HUDEP-2 (cell line): Measurements from ENCODE around the gene NFIA.
"Not testable (repeated sequence)": the region's sequence is repeated elsewhere in the genome, so short reads cannot be mapped to it uniquely, and the experiment has no call there.

Experiments used
- DNase-seq, 76 experiments: peaks; one replicate each; lab custom pipeline; 2025; ENCODE audit not compliant: unreplicated experiment in 76 of 76; lab: John Stamatoyannopoulos, UW

Gene NFIA

GRCh38 chr1:61056573-61057439, 25.6 kb upstream of the NFIA start:
- DNase-seq = peak in 58 of 76 experiments; percentile 16 to 69 (median 44)

- DNase-seq = peak in 1 of 76 experiments; percentile 16
These were observed 23.7 kb upstream of the NFIA start for GRCh38 chr1:61058483-61059245.

GRCh38 chr1:61061601-61062000, 20.8 kb upstream of the NFIA start:
- DNase-seq = not testable (repeated sequence)

- no peak for DNase-seq
These were observed 17.7 kb upstream of the NFIA start for GRCh38 chr1:61064673-61065072.

- DNase-seq = no peak
These were observed 14.8 kb upstream of the NFIA start for GRCh38 chr1:61067446-61068019.

- no peak for DNase-seq
These were observed 12.3 kb upstream of the NFIA start for GRCh38 chr1:61070054-61070453.

GRCh38 chr1:61071205-61072130, 10.9 kb upstream of the NFIA start:
- DNase-seq = peak in 54 of 76 experiments; percentile 12 to 89 (median 62)

- no peak for DNase-seq
These were observed 8.5 kb upstream of the NFIA start for GRCh38 chr1:61073871-61074270.

GRCh38 chr1:61075833-61076232, 6.5 kb upstream of the NFIA start:
- DNase-seq = not testable (repeated sequence)

- peak in 75 of 76 experiments; percentile 32 to 93 (median 86) for DNase-seq
These were observed 5.4 kb upstream of the NFIA start for GRCh38 chr1:61076728-61077675.

GRCh38 chr1:61077676-61078541, 4.5 kb upstream of the NFIA start:
- peak in 75 of 76 experiments; percentile 24 to 99 (median 95) for DNase-seq

- peak in 3 of 76 experiments; percentile 18 to 23 (median 20) for DNase-seq
These were observed 3.6 kb upstream of the NFIA start for GRCh38 chr1:61078618-61079295.

- peak in 20 of 76 experiments; percentile 10 to 43 (median 30) for DNase-seq
These were observed 3.0 kb upstream of the NFIA start for GRCh38 chr1:61079296-61079897.

- DNase-seq = peak in 72 of 76 experiments; percentile 12 to 80 (median 59)
These were observed 2.4 kb upstream of the NFIA start for GRCh38 chr1:61079898-61080336.

GRCh38 chr1:61080413-61081143, 1.8 kb upstream of the NFIA start:
- no peak for DNase-seq

- no peak for DNase-seq
These were observed 1.1 kb upstream of the NFIA start for GRCh38 chr1:61081144-61081685.
